Activated CD4-positive, alpha-beta memory T cell treated with anti-CD3 and anti-CD28 coated beads, Interleukin-2, amount 10 ng/mL, durations not matched to agents 7 days and 5 days (primary cell): ENCODE measurements around the gene MICAL2. TPM values are rescaled to one million over a fixed set of nuclear protein-coding genes. Genes with fewer than 3 reads are reported as not detected.
A peak's percentile ranks its signal among the peaks of the same experiment; 100 is the strongest.

Experiments used
- CTCF ChIA-PET: fragments of 350-600 bp; sonication (Branson Sonifier 250); formaldehyde crosslinking; loops from one replicate; lab custom pipeline; 2021; ENCODE audit warnings: antibody characterized with exemption, inconsistent platforms; lab: Charles Lee
- POLR2A ChIA-PET: fragments of 350-600 bp; sonication (Branson Sonifier 250); formaldehyde crosslinking; loops from one replicate; lab custom pipeline; 2021; ENCODE audit warnings: antibody characterized with exemption; lab: Charles Lee
- DNase-seq: peaks from one replicate; pipeline ENCODE4 v3.0.0-alpha.2; 2020
- H3K27ac Mint-ChIP-seq: one replicate; pipeline ENCODE4 v1.8.0; 2021; ENCODE audit warnings: mild to moderate bottlenecking, mixed read lengths
- H3K27me3 Mint-ChIP-seq: one replicate; pipeline ENCODE4 v1.8.0; 2021; ENCODE audit warnings: mixed read lengths
- H3K36me3 Mint-ChIP-seq: one replicate; pipeline ENCODE4 v1.8.0; 2021; ENCODE audit warnings: low read depth, mixed read lengths
- H3K4me1 Mint-ChIP-seq: one replicate; pipeline ENCODE4 v1.8.0; 2021; ENCODE audit warnings: mixed read lengths
- H3K4me3 Mint-ChIP-seq: one replicate; pipeline ENCODE4 v1.8.0; 2021; ENCODE audit warnings: mild to moderate bottlenecking, mixed read lengths
- H3K9me3 Mint-ChIP-seq: one replicate; pipeline ENCODE4 v1.8.0; 2021; ENCODE audit warnings: mixed read lengths
- total RNA-seq, 2 experiments: library from RNA; stranded (reverse); gene quantifications; one replicate each; pipeline ENCODE4 v1.2.3, GENCODE V29; 2021

MICAL2 gene
- total RNA-seq, 2 experiments from 2014 or later = 135 to 143 TPM

GRCh38 chr11:12083380-12083779 is 27.0 kb upstream of the MICAL2 start:
- no peak overlapping the region for H3K27ac Mint-ChIP-seq
- H3K36me3 Mint-ChIP-seq = peaks cover 3% of the 10 kb centered on the region
- H3K27me3 Mint-ChIP-seq = peaks cover 8% of the 10 kb centered on the region
- CTCF ChIA-PET = interaction anchor here (1.4 kb wide), 1 partner anchor 152 kb away, joined by 3 read pairs; no protein-coding TSS in a partner anchor
- POLR2A ChIA-PET = interaction anchor here (1.3 kb wide), 1 partner anchor 19 kb away, joined by 3 read pairs; no protein-coding TSS in a partner anchor
- H3K9me3 Mint-ChIP-seq = peaks cover 2% of the 10 kb centered on the region
- H3K4me3 Mint-ChIP-seq = no peak overlapping the region
- peaks cover 41% of the 10 kb centered on the region for H3K4me1 Mint-ChIP-seq
- DNase-seq = no peak

- DNase-seq = no peak
- CTCF ChIA-PET = interaction anchor here (1.4 kb wide), 1 partner anchor 152 kb away, joined by 3 read pairs; no protein-coding TSS in a partner anchor
- Mint-ChIP-seq H3K4me1 (peaks cover 50% of the 10 kb centered on the region), H3K9me3 (peaks cover 2% of the 10 kb centered on the region), H3K36me3 (peaks cover 3% of the 10 kb centered on the region), H3K27me3 (peaks cover 3% of the 10 kb centered on the region), H3K27ac (no peak overlapping the region), H3K4me3 (no peak overlapping the region)
- POLR2A ChIA-PET = interaction anchor here (1.3 kb wide), 1 partner anchor 18 kb away, joined by 3 read pairs; no protein-coding TSS in a partner anchor
These were observed 26.1 kb upstream of the MICAL2 start for GRCh38 chr11:12084256-12084655.

GRCh38 chr11:12085371-12086251 is 24.8 kb upstream of the MICAL2 start:
- CTCF ChIA-PET = interaction anchor here (0.9 to 5.9 kb wide), 18 partner anchors 7 to 202 kb away, joined by 3 to 73 read pairs (median 6); no protein-coding TSS in a partner anchor
- Mint-ChIP-seq H3K36me3 (peaks cover 3% of the 10 kb centered on the region), H3K4me3 (no peak overlapping the region), H3K27ac (peak overlapping the region; percentile 93), H3K9me3 (peaks cover 2% of the 10 kb centered on the region), H3K4me1 (peaks cover 63% of the 10 kb centered on the region), H3K27me3 (peaks cover 3% of the 10 kb centered on the region)
- POLR2A ChIA-PET = interaction anchor here (0.9 to 7.0 kb wide), 12 partner anchors 9 to 242 kb away, joined by 3 to 117 read pairs (median 10); partner anchors contain the start of gene MICAL2
- no peak for DNase-seq

- Mint-ChIP-seq H3K4me1 (peaks cover 69% of the 10 kb centered on the region), H3K27me3 (peaks cover 3% of the 10 kb centered on the region), H3K9me3 (peaks cover 2% of the 10 kb centered on the region), H3K4me3 (peak overlapping the region; percentile 55), H3K36me3 (peaks cover 3% of the 10 kb centered on the region), H3K27ac (peak overlapping the region; percentile 93)
- no peak for DNase-seq
- CTCF ChIA-PET = interaction anchor here (0.9 to 5.9 kb wide), 23 partner anchors 8 to 202 kb away, joined by 3 to 73 read pairs (median 9); partner anchors contain the start of gene MICAL2
- POLR2A ChIA-PET = interaction anchor here (0.7 to 7.0 kb wide), 24 partner anchors 9 to 243 kb away, joined by 3 to 117 read pairs (median 5); partner anchors contain the start of gene MICAL2
These were observed 23.9 kb upstream of the MICAL2 start for GRCh38 chr11:12086271-12087074.

GRCh38 chr11:12087075-12088004 is 23.1 kb upstream of the MICAL2 start:
- H3K36me3 Mint-ChIP-seq = peaks cover 3% of the 10 kb centered on the region
- POLR2A ChIA-PET = interaction anchor here (0.7 to 7.0 kb wide), 30 partner anchors 10 to 165 kb away, joined by 3 to 117 read pairs (median 4); partner anchors contain the start of gene MICAL2
- H3K9me3 Mint-ChIP-seq = peaks cover 2% of the 10 kb centered on the region
- DNase-seq = peak; percentile 82
- H3K27ac Mint-ChIP-seq = peak overlapping the region; percentile 93
- peak overlapping the region; percentile 55 for H3K4me3 Mint-ChIP-seq
- peaks cover 3% of the 10 kb centered on the region for H3K27me3 Mint-ChIP-seq
- CTCF ChIA-PET = interaction anchor here (0.5 to 5.9 kb wide), 27 partner anchors 12 to 201 kb away, joined by 3 to 73 read pairs (median 8); partner anchors contain the start of gene MICAL2
- peaks cover 76% of the 10 kb centered on the region for H3K4me1 Mint-ChIP-seq

GRCh38 chr11:12088047-12088481 is 22.3 kb upstream of the MICAL2 start:
- peak overlapping the region; percentile 93 for H3K27ac Mint-ChIP-seq
- H3K27me3 Mint-ChIP-seq = peaks cover 3% of the 10 kb centered on the region
- DNase-seq = peak; percentile 56
- peaks cover 2% of the 10 kb centered on the region for H3K9me3 Mint-ChIP-seq
- CTCF ChIA-PET = interaction anchor here (0.5 to 5.9 kb wide), 24 partner anchors 11 to 200 kb away, joined by 3 to 73 read pairs (median 9); partner anchors contain the start of gene MICAL2
- H3K4me1 Mint-ChIP-seq = peaks cover 76% of the 10 kb centered on the region
- peak overlapping the region; percentile 26 for H3K4me3 Mint-ChIP-seq
- POLR2A ChIA-PET = interaction anchor here (0.7 to 7.0 kb wide), 24 partner anchors 11 to 165 kb away, joined by 3 to 117 read pairs (median 5); partner anchors contain the start of gene MICAL2
- peaks cover 3% of the 10 kb centered on the region for H3K36me3 Mint-ChIP-seq

- DNase-seq = peak; percentile 28
- peaks cover 75% of the 10 kb centered on the region for H3K4me1 Mint-ChIP-seq
- CTCF ChIA-PET = interaction anchor here (0.6 to 5.9 kb wide), 18 partner anchors 11 to 193 kb away, joined by 4 to 73 read pairs (median 9); partner anchors contain the start of gene MICAL2
- H3K9me3 Mint-ChIP-seq = peaks cover 2% of the 10 kb centered on the region
- POLR2A ChIA-PET = interaction anchor here (0.8 to 7.0 kb wide), 14 partner anchors 14 to 147 kb away, joined by 3 to 117 read pairs (median 6); partner anchors contain the start of gene MICAL2
- H3K27ac Mint-ChIP-seq = peak overlapping the region; percentile 93
- no peak overlapping the region for H3K4me3 Mint-ChIP-seq
- H3K27me3 Mint-ChIP-seq = peaks cover 1% of the 10 kb centered on the region
- peaks cover 3% of the 10 kb centered on the region for H3K36me3 Mint-ChIP-seq
These were observed 21.9 kb upstream of the MICAL2 start for GRCh38 chr11:12088531-12088930.

- POLR2A ChIA-PET = interaction anchor here (0.7 to 7.0 kb wide), 6 partner anchors 15 to 146 kb away, joined by 3 to 117 read pairs (median 23); partner anchors contain the start of gene MICAL2
- H3K27ac Mint-ChIP-seq = peak overlapping the region; percentile 93
- CTCF ChIA-PET = interaction anchor here (1.1 to 5.9 kb wide), 10 partner anchors 10 to 149 kb away, joined by 3 to 73 read pairs (median 11); partner anchors contain the start of gene MICAL2
- H3K4me3 Mint-ChIP-seq = no peak overlapping the region
- H3K27me3 Mint-ChIP-seq = no peaks in the 10 kb centered on the region
- peaks cover 3% of the 10 kb centered on the region for H3K36me3 Mint-ChIP-seq
- H3K4me1 Mint-ChIP-seq = peaks cover 74% of the 10 kb centered on the region
- H3K9me3 Mint-ChIP-seq = peaks cover 2% of the 10 kb centered on the region
- DNase-seq = no peak
These were observed 21.3 kb upstream of the MICAL2 start for GRCh38 chr11:12089041-12089440.

GRCh38 chr11:12089473-12089872 is 20.9 kb upstream of the MICAL2 start:
- CTCF ChIA-PET = interaction anchor here (1.1 to 5.9 kb wide), 7 partner anchors 10 to 148 kb away, joined by 3 to 73 read pairs (median 9); partner anchors contain the start of gene MICAL2
- Mint-ChIP-seq H3K9me3 (peaks cover 1% of the 10 kb centered on the region), H3K4me3 (no peak overlapping the region), H3K4me1 (peaks cover 73% of the 10 kb centered on the region), H3K27me3 (no peaks in the 10 kb centered on the region), H3K36me3 (peaks cover 1% of the 10 kb centered on the region), H3K27ac (peak overlapping the region; percentile 93)
- no peak for DNase-seq
- POLR2A ChIA-PET = interaction anchor here (0.7 to 7.0 kb wide), 7 partner anchors 14 to 146 kb away, joined by 3 to 117 read pairs (median 4); partner anchors contain the start of gene MICAL2

- Mint-ChIP-seq H3K36me3 (no peaks in the 10 kb centered on the region), H3K4me3 (no peak overlapping the region), H3K4me1 (peaks cover 70% of the 10 kb centered on the region), H3K9me3 (no peaks in the 10 kb centered on the region), H3K27me3 (no peaks in the 10 kb centered on the region), H3K27ac (peak overlapping the region; percentile 84)
- ChIA-PET POLR2A (interaction anchor here (0.8 to 7.0 kb wide), 7 partner anchors 14 to 145 kb away, joined by 3 to 117 read pairs (median 4); partner anchors contain the start of gene MICAL2), CTCF (interaction anchor here (1.1 to 5.9 kb wide), 6 partner anchors 9 to 148 kb away, joined by 3 to 73 read pairs (median 8); partner anchors contain the start of gene MICAL2)
- peak; percentile 38 for DNase-seq
These were observed 20.3 kb upstream of the MICAL2 start for GRCh38 chr11:12090061-12090591.
